ENCODE data around the gene NES.
A peak's percentile ranks its signal among the peaks of the same experiment; 100 is the strongest.

NES gene
- 0 reads per million in 3 experiments for total RNA-seq

- DNase-seq = no peak
Measured at GRCh38 chr1:156676820-156677615, at the start of gene NES. Gene NES (minus strand): TSS chr1:156677407. CDS start chr1:156677264, 143 bp downstream.

GRCh38 chr1:156726549-156727226 lies 49.5 kb upstream of the NES start:
- peak; percentile 51 for DNase-seq

GRCh38 chr1:156725683-156726280 lies 48.6 kb upstream of the NES start:
- peak; percentile 75 for DNase-seq

- DNase-seq = no peak
Measured at GRCh38 chr1:156721535-156721934, 44.3 kb upstream of the NES start.

GRCh38 chr1:156721131-156721530 lies 43.9 kb upstream of the NES start:
- no peak for DNase-seq

- no peak for DNase-seq
Measured at GRCh38 chr1:156717351-156717750, 40.1 kb upstream of the NES start.

GRCh38 chr1:156714830-156715229 lies 37.6 kb upstream of the NES start:
- DNase-seq = no peak

- no peak for DNase-seq
Measured at GRCh38 chr1:156712626-156713025, 35.4 kb upstream of the NES start.

GRCh38 chr1:156711011-156711817 lies 34.0 kb upstream of the NES start:
- DNase-seq = no peak

GRCh38 chr1:156709757-156710489 lies 32.7 kb upstream of the NES start:
- DNase-seq = no peak

- no peak for DNase-seq
Measured at GRCh38 chr1:156709031-156709430, 31.8 kb upstream of the NES start.

GRCh38 chr1:156708218-156708661 lies 31.0 kb upstream of the NES start:
- DNase-seq = no peak

- no peak for DNase-seq
Measured at GRCh38 chr1:156707417-156708217, 30.4 kb upstream of the NES start.

- no peak for DNase-seq
Measured at GRCh38 chr1:156706657-156707416, 29.6 kb upstream of the NES start.

GRCh38 chr1:156705918-156706656 lies 28.9 kb upstream of the NES start:
- peak; percentile 64 for DNase-seq

GRCh38 chr1:156705321-156705917 lies 28.2 kb upstream of the NES start, which contains the start of gene CRABP2:
Gene CRABP2 (minus strand): TSS chr1:156705583. CDS start chr1:156705446, 137 bp downstream.
- no peak for DNase-seq

- no peak for DNase-seq
Measured at GRCh38 chr1:156704930-156705320, 27.7 kb upstream of the NES start.

GRCh38 chr1:156704166-156704711 lies 27.0 kb upstream of the NES start:
- DNase-seq = no peak

- no peak for DNase-seq
Measured at GRCh38 chr1:156703741-156704140, 26.5 kb upstream of the NES start.
